GM18517 (cell line): Measurements from ENCODE around the gene DNAH1.

Experiments used
- ATAC-seq: cut with Tn5 transposase; IDR thresholded peaks from one replicate; pipeline ENCODE4 v1.9.1; 2021; ENCODE audit warnings: mild to moderate bottlenecking, moderate library complexity; ENCODE audit not compliant: unreplicated experiment

Gene DNAH1

GRCh38 chr3:52432225-52432624 lies 116.1 kb downstream of the DNAH1 start:
- no peak for ATAC-seq

- ATAC-seq: no peak
Observed at GRCh38 chr3:52432691-52433141, 116.6 kb downstream of the DNAH1 start.

GRCh38 chr3:52433328-52433995 lies 117.3 kb downstream of the DNAH1 start:
- ATAC-seq: no peak

GRCh38 chr3:52433996-52434479 lies 117.9 kb downstream of the DNAH1 start:
- no peak for ATAC-seq

GRCh38 chr3:52434491-52435115 lies 118.5 kb downstream of the DNAH1 start:
- no peak for ATAC-seq

- ATAC-seq: no peak
Observed at GRCh38 chr3:52435246-52436101, 119.4 kb downstream of the DNAH1 start.

- ATAC-seq: no peak
Observed at GRCh38 chr3:52436500-52437149, 120.5 kb downstream of the DNAH1 start.

- ATAC-seq: no peak
Observed at GRCh38 chr3:52437326-52438103, 121.4 kb downstream of the DNAH1 start.

- ATAC-seq: no peak
Observed at GRCh38 chr3:52438104-52438376, 121.9 kb downstream of the DNAH1 start.

- no peak for ATAC-seq
Observed at GRCh38 chr3:52438579-52439425, 122.7 kb downstream of the DNAH1 start.

GRCh38 chr3:52439426-52440248 lies 123.5 kb downstream of the DNAH1 start:
- ATAC-seq: no peak

GRCh38 chr3:52440249-52440551 lies 124.1 kb downstream of the DNAH1 start:
- no peak for ATAC-seq

GRCh38 chr3:52440671-52441070 lies 124.6 kb downstream of the DNAH1 start:
- no peak for ATAC-seq

GRCh38 chr3:52441091-52441771 lies 125.1 kb downstream of the DNAH1 start:
- no peak for ATAC-seq

GRCh38 chr3:52441772-52442332 lies 125.7 kb downstream of the DNAH1 start:
- ATAC-seq: no peak

GRCh38 chr3:52442409-52443267 lies 126.5 kb downstream of the DNAH1 start:
- no peak for ATAC-seq

GRCh38 chr3:52443268-52443610 lies 127.1 kb downstream of the DNAH1 start:
- no peak for ATAC-seq
